ENCODE results near the gene MEGF11.
A peak's percentile ranks its signal among the peaks of the same experiment; 100 is the strongest.

DNA sequence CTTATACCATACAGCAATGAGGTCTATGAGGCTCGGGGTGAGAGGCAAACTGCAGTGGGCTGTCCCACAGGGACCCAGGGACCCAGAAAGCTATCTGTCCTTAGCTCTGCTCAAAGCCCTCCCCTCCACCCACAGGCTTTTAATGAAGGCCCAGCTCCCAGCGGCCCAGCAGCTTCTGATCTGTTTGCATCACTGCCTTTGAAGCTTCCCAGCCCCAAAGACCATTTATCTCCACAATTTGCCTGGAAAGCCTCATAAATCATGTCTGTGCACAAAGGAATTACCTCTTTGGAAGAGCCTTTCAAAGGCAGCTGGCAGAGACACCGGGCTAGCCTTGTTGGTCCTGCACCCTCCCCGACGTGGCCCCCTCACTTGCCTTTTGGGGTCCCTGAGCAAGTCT lies 260.3 kb downstream of the MEGF11 start:
- TF ChIP-seq FOXK2 (IDR thresholded peaks at IDR 0.05) (no peak), SP1 (IDR thresholded peaks at IDR 0.05) (no peak), SUZ12 (IDR thresholded peaks at IDR 0.05) (no peak), FOXM1 (IDR thresholded peaks at IDR 0.05; ENCODE audit: borderline replicate concordance) (no peak), ELF4 (IDR thresholded peaks at IDR 0.05) (no peak)
- TF ChIP-seq, protein P1, sequence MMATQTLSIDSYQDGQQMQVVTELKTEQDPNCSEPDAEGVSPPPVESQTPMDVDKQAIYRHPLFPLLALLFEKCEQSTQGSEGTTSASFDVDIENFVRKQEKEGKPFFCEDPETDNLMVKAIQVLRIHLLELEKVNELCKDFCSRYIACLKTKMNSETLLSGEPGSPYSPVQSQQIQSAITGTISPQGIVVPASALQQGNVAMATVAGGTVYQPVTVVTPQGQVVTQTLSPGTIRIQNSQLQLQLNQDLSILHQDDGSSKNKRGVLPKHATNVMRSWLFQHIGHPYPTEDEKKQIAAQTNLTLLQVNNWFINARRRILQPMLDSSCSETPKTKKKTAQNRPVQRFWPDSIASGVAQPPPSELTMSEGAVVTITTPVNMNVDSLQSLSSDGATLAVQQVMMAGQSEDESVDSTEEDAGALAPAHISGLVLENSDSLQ (IDR thresholded peaks at IDR 0.05): 0 out of 2 replicates have a peak, but pooled peaks have one; percentile 8
